Measurements from ENCODE around the gene ENGASE.
"Not testable (repeated sequence)": the region's sequence is repeated elsewhere in the genome, so short reads cannot be mapped to it uniquely, and the experiment has no call there.

ENGASE gene

DNA sequence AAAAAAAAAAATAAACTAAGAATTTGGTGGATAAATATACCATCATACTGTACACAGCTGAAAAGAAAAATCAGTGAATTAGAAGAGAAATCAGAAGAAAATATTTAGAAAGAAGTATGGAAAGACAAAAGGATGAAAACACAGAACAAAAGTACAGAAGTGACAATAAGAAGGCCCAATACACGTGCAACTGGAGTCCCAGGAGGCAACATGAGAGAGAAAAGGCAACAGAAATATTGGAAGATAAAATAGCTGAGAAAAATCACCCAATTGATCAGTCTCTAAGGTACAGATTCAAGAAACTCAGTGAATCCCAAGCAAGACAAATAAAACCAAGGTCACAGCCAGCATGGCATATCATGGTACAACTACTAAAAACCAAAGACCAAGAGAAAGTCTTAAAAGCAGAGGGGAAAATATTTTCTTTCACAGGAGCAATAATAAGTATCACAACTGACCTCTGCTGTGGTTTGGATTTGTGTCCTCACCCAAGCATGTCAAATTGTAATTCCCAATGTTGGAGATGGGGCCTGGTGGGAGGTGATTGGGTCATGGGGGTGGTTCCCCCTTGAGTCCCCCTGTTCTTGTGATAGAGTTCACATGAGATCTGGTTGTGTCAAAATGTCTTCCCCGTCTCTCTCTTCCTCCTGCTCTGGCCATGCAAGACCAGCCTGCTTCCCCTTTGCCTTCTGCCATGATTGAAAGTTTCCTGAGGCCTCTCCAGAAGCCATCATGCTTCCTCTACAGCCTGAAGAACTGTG, 20.2 kb upstream of the ENGASE start:
- DNase-seq: no peak

DNA sequence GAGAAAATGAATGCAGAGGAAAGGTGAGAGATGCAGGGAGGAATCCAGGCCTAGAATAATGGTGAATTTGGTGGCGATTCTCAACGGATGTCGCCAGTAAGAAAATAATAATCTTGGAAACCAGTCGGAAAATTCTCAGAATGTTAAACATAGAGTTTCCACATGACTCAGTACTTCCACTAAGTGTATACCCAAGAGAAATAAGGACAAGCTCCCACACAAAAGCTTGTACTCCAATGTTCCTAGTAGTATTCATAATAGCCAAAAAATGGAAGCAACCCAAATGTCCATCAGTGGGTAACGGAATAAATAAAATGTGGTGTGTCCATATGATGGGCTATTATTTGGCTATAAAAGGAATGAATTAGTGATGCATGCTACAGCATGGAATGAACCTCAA, 19.4 kb upstream of the ENGASE start:
- DNase-seq: no peak

DNA sequence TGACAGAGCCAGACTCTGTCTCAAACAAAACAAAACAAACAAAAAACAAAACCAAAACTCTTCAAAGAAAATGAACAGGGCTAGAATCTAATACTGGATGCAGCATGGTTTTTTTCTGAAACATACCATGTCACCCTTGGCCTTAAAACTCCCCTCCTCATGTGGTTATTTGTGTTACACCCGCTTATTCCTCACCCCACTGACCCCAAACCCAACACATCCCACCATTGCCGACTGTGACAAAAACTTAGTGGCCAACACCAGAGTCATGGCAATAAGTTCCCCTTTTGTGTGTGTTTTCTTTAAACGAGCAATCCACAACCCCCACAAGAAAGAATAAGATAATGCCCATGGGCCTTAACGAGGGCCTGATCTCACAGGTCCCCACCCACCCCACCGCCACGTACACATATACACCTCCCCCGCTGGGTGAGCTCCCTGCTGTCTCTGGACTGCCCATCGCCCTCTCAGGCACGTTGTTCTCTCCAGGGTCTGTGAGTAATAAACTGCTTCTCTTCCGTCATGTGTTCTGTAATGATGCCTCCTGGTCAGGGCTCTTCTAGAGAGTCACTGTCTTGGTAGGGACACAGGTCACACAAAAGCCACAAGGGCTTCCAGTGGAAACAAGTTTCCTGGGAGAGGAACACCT, 16.8 kb upstream of the ENGASE start:
- DNase-seq: no peak

DNA sequence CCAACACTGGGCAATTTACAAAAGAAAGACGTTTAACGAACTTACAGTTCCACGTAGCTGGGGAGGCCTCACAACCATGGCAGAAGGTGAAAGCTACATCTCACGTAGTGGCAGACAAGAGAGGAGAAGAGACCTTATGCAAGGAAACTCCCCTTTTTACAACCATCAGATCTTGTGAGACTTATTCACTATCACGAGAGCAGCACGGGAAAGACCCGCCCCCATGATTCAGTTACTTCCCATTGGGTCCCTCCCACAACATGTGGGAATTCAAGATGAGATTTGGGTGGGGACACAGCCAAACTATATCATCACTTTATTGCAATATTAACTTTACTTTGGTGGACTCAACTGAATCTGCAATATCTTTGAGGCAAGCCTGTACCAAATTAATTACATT, 11.9 kb upstream of the ENGASE start:
- no peak for DNase-seq

DNA sequence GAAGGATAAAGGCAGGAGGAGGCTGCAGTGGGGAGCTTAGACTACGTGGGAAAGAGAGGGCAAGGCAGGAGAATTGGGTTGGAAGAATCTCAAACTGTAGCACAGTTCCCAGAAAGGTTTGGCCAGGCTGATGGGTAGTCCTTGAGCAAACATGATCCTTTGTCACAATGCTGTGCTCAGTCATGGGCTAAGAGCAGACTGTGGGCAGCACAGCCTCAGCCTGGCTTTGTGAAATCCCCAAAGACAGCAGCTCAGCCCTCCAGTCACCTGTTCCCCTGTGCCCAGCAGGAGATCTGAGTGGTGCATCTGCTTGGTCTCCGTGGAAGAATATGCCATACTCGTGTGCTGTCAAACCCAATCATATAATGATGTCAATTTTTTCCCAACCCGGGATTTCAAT, 10.6 kb upstream of the ENGASE start:
- DNase-seq: no peak

DNA sequence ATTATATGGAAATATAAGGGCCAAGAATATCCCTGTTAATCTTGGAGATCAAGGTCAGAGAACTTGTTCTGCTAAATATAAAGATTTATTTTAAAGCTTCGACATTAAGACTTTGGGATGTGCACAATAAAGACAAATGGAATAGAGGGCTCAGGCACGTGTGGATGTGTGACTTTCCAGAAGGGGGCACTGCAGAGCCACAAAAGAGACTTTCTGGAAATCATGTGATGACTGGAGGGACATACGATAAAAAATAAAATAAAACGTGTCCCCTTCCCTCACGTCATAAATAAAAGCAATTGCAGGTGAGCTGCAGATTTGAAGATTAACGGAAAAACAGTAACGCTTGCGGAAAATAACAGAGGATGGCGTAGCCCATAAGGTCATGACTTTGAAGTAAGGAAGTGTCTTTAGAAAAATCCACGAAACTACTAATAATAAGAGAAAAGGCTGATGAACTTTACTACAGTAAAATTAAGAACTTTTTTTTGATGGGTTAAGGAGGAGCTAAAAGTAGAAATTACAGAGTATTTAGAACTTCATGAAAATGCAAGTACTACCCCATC, 9.4 kb upstream of the ENGASE start:
- DNase-seq: peak; percentile 0

DNA sequence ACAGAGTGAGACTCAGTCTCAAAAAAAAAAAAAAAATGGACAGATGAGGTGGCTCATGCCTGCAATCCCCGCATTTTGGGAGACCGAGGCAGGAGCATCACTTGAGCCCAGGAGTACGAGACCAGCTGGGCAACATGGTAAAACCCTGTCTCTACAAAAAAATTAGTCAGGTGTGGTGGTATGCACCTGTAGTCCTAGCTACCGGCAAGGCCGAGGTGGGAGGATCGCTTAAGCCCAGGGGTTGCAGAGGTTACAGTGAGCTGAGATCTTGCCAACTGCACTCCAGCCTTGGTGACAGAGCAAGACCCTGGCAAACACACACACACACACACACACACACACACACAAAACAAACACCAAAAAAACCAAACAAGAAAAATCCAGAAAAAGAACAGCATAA, 7.7 kb upstream of the ENGASE start:
- no peak for DNase-seq

DNA sequence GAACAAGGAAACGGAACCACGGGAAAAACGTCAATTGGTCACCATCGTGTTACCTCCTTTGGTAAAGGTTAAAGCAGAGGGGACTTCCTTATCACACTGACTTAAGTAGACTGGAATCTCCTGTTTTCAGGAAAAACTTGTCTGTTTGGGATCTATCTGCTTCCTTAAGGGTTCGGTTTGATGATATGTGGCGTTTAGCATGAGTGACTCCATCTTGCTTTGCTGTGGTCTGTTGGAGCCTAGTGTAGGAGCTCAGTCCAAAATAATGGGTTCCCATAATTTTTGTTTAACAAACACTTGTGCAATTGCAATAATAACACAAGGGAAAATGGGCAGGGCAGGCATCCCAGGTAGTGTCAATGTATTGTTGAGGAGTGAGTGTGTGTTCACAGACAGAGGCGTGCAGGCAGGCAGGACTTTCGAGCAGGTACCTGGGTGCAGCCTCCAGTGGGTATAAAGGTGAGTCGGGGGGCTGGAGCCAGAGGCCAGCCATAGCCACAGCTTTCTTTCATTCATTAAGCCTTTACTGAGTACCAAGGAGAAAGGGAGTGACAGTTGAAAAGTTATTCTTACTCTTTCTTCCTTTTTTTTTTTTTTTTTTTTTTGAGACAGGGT, 4.3 kb upstream of the ENGASE start:
- no peak for DNase-seq

DNA sequence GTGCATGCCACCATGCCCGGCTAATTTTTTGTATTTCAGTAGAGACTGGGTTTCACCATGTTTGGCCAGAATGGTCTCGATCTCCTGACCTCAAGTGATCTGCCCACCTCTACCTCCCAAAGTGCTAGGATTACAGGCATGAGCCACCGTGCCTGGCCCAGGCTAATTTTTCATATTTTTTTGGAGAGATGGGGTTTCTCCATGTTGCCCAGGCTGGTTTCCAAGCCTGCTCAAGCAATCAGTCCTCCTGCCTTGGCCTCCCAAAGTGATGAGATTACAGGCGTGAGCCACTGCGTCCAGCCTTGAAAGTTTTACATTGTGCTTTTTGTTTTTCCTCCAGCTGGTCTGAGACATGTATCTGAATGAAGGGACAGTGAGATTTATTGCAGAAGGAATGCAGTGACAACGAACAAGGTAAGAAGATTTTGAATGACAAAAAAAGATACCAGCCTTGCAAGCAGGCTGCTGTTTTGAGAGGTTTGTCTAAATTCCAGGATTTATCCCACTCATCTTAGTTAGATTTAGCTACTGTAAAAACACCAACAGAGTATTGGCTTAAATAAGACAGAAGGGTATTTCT, 3.4 kb upstream of the ENGASE start:
- DNase-seq: no peak

DNA sequence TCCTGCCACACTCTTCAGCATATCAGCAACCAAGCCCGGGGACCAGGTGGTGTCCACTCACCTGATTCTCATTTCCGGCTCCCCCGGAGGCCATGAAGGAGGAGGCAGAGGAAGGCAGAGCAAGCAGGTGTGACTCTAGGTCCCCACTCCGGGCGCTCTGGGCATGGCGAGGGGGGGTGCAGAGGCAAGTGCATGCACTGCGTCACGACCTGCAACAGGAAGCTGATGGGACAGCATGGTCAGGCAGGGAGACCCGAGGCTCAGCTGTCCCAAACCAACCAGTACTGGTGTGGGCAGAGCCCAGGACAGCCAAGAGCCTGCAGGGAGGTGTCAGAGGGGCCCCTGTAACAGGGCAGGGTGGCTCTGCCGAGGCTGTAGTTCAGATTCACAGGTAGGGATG, 2.1 kb upstream of the ENGASE start:
- DNase-seq: no peak

DNA sequence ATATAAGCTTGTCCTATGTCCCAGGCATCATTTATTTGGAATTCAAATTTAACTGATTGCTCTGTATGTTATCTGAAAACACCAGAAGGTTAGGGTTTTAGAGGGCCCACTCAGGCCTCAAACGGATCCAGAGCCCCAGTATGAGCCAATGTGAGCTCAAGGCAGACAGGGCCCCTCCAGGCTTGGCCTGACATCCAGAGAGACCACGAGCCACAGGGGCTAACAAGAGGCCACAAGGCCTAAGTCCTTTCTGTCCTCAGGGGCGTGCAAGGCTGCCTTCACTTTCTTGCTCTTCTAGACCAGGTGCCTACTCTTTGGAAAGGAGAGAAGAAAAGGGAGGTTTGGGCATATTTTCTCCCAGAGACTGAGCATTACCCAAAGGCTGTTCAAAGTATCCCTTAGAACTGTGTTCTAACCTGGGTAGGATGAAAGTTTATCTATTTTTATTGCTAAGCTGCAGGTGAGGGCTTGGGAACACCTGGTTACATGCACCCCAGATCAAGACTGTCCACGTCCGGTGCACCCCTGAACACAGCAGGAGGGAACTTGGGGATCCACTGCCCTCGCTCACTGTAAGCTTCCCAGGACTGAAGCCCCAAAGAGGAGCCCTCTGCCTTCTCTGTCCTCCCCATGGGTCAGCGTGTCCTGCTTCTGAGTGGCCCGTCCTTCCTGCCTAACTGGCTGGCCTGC, 1.5 kb upstream of the ENGASE start:
- DNase-seq: no peak

DNA sequence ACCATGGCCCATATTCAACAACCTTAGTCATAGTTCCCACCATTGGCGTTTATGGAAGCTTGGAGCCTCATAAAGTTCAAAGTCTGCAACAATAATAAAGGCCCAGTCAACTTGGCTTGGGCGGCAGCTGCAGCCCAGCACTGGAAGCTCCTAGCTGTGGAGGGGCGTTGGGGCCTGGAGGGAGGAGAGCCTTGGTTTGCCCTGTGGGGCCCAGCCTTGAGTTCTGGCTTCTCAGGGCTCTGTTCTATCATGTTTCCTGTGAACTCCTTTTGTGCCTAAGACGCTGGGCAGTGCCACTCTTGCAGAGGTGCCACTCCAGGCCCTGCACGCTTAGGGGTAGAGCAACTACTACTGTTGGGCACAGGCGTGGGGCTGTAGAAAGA, 927 bp upstream of the ENGASE start:
- no peak for DNase-seq

DNA sequence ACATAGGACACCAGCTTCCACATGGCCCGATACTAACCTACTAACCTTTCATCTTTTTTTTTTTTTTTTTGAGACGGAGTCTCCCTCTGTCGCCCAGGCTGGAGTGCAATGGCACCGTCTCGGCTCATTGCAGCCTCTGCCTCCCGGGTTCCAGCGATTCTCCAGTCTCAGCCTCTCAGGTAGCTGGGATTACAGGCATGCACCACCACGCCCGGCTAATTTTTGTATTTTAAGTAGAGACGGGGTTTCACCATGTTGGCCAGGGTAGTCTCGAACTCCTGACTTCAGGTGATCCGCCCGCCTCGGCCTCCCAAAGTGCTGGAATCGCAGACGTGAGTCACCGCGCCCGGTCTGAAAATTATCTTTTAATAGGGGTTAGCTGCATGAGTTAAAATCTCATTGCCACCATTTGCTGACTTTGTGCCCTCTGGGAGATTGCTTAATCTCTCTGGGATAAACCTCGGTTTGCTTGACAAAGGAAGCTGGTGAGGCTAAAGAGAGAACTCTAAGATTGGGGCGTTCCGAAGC, 439 bp upstream of the ENGASE start:
- not testable (repeated sequence) for DNase-seq

DNA sequence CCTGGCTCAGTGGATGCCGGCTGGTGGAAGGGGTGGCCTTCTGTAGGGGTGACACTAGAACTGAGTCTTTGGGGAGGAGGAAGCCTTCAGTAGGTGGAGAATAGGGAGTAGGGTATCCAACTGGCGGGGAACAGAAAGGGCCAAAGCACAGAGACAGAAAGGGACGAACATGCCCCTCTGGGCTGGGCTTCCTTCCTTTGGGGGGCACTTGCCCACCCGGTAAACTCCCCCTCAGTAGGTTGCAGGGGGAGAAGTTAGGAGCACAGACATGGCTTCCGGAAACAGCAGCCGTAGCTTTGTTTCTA, 774 bp downstream of the ENGASE start:
- no peak for DNase-seq

DNA sequence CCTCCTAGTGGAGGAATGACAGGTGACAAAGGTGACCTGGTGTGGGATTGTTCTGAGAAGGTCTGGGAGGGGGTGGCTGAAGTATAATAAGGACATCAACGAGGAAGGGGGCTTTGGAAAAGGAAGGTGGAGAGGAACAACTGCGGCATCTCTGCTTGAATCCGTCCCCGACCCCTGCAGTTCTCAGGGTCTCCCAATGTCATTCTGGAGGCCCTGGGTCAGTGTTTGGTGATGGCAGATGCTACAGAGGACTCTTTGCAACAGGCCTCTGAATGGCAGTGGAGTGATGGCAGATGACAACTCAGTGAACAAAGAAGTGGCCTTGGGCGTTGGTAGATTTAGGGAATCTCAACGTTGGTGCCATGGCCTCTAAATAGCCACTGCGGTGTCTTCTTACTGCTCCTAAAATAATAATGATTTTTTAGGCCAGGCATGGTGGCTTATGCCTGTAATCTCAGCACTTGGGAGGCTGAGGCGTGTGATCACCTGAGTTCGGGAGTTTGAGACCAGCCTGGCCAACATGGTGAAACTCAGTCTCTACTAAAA, 1.3 kb downstream of the ENGASE start:
- no peak for DNase-seq

DNA sequence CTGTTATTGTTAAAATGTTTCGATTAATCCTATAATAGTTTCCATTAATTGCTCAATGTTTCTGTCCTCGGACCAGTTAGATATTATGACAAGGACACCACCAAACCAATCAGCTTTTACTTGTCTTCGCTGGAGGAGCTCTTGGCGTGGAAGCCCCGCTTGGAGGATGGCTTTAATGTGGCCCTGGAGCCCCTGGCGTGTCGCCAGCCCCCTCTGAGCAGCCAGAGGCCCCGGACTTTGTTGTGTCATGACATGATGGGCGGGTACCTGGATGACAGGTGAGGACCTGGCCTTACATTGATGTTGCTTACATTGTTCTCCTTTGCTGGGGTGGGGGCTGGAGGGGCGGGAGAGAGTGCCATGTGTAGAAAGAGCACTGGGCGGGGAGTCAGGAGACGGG, 3.0 kb downstream of the ENGASE start:
- no peak for DNase-seq

DNA sequence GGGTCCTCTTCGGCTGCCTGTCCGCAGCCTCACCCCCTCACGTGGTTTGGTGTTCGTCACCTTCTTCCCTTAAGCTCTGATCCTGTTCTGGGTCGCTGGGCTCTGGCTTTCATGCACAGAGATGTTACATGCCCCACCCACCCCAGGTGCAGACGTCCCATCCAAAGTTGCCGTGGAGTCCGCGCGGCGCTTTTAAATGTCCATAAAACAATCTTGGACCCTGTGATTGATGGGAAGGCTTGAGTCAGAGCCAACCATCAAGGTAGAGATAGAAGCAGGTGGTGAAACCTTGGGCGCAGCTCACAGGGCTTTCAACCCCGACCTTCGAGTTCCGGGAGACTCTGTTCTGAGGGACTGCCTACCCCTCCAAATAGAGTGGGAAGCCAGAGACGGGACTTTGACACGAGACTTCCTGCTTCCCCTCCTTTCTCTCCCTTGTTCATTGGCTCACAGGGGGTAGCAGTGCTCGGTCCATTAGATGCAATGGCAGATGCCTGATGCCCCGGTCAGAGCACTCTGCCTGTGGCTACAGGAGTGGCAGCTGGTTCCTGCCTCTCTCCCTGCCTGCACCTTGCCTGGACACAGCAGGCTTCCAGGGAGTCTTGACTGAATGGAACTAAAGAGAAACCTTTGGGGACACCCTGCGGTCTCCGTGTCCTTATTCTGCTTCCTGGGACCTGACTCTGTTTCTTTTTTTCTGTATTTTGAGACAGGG, 4.0 kb downstream of the ENGASE start:
- DNase-seq: no peak

DNA sequence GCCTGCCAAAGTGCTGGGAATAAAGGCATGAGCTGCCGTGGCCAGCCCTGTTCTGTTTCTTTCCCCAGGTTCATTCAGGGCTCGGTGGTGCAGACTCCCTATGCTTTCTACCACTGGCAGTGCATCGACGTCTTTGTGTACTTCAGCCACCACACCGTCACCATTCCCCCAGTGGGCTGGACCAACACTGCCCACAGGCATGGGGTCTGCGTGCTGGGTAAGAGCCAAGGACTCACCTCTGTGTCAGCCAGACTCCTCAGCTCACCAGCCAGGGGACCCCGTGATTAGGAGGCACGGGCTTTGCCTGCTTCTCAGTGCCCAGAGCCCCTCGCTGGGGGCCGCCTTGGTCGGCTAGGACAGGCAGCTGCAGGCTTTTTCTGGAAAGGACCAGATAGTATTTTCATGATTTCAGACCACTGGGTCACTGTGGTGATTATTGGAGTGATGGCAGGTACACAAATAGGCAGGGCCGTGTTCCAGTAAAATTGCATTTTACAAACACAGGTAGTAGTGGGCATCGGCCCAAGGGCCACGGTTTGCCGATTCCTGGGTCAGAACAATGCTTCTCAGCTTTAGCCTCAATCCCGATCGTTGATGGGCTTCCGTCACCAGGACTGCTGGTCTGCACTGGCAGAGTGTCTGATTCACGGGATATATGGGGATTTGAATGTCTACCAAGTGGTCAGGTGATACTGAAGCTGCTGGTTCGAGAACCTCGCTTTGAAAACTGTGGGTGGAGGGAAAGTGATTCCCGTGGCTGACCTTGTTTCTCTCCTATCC, 5.0 kb downstream of the ENGASE start:
- no peak for DNase-seq

DNA sequence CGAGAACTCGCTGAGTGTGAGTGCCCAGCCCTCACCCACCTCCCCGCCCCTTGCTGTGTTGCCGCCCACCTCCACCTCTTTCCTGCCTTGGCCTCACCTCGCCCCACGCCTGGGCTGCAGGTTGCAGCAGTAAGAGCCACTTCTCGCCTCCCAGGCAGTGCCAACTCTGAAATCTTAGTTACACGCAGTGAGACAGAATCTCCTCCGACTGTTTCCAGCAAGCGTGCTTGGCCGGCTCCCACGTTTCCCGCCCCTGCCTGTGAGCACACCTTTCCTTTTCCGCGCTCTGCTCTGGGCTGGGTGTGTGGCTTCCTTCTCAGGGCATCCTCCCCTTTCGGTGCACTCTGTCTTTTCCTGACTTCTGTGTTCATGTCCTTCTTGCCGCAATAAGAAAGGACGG, 5.7 kb downstream of the ENGASE start:
- DNase-seq: no peak

DNA sequence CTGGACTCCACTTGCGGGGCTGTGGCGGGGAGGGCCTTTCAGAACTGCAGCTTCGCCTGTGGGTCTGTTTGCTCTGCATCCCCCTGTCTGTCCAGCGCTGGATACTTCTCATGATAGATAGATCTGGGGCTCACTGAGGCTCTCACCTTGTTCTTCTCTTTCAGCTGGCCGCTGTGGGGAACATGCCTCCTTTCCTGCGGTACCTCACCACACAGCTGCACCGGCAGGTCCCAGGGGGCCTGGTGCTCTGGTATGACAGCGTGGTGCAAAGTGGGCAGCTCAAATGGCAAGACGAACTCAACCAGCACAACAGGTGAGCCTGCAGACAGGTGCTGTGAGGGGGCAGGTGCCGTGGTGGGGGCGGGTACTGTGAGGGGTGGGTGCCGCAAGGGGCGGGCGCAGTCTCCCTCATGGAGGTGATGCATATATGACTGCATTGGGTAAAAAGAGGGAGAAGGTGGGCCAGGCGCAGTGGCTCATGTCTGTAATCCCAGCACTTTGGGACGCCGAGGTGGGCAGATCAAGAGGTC, 6.2 kb downstream of the ENGASE start:
- DNase-seq: no peak

Data from NCI-H1105 treated with DMSO at 0.1 percent for 48 hours (cell line).